ENCODE data around the gene APBB1IP.
"Not testable (repeated sequence)": the region's sequence is repeated elsewhere in the genome, so short reads cannot be mapped to it uniquely, and the experiment has no call there.

The APBB1IP gene

GRCh38 chr10:26566525-26567350, 128.6 kb downstream of the APBB1IP start:
- no peak for DNase-seq

GRCh38 chr10:26567351-26567721, 129.2 kb downstream of the APBB1IP start:
- DNase-seq, result no peak

DNA sequence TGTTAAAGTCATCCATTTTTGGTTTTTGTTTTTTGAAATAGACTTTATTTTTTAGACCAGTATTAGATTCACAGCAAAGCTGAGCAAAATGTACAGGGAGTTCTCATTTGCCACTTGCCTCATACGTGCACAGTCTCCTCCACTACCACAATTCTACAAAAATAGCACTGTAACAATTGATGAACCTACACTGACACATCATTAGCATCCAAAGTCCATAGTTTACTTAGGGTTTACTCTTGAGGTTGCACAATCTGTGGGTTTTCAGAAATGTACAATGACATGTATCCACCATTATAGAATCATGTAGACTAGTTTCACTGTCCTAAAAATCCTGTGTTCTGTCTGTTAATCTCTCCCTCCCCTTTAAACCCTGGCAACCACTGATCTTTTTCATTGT, 133.5 kb downstream of the APBB1IP start:
- no peak for DNase-seq

DNA sequence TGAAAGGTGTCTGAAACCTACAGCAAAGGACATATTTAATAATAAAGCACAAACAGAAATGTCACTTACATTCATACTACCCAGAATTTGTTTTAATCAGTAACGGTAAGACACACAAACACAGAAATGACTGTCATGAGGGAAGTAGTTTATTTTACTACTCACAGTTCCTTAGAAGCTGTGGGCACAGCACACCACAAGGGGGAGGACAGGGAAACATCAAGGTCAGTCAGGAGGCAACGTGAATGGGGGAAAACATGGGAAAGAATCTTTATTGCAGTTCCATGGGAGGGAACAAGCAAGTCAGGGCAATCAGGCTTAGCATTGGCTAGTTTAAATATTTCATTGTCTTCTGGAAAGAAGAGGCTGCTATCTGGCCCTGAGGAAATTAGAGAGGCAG, 135.5 kb downstream of the APBB1IP start:
- no peak for DNase-seq

DNA sequence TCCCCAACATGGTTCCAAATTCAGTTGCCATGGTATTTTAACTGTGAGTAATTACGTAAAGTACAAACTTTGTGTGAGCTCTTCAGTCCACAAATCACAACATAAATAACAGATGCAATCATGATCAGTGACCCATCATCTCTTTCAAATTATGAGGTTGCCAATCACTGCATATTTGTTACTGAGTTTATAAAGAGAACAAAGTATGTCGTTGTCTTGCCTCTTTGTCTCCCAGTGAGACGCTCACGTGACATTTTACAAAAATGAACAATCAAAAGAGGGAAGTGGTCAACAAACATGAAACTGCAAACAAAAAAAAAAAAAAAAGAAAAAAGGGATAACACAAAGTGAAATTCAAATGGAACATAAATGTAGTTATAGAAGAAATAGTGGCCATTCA, 136.6 kb downstream of the APBB1IP start:
- no peak for DNase-seq

GRCh38 chr10:26578371-26578770, 140.2 kb downstream of the APBB1IP start:
- not testable (repeated sequence) for DNase-seq

DNA sequence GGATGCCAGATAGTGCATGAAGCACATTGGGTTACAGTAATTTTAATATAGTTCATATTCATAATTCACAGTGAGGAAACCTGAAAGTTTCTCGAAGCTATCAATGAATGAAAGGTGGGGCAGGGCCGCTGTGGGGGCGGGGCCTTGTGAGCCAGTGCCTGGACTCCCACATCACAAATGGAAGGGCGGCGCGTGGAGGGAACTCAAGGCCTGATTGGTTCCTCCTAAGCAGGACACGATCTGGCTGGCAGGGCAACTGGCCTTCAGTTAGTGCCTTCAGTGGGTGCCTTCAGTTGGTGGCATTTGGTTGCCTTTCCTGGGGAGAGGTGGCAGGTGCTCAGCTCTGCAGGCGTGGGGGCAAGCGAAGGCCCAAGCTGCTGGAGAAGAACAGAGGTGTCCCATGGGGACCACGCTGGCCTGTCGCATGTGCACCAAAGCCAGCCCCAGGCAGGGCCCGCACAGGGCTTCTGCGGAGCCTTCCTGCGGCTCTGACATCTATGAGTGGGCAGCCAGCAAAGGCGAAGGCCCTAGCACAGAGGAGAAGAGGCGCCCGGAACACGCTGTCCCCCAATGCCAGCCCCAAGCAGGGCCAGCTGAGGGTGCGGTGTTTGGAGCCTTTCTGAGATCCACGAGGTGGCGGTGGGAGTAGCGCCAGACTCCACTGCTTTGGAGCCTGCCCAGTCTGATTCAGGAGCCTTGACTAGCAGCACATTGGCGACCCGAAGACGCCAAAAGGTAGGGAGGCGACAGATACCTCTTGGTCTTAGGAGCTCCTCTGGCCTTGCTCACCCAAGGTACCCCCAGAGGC, 141.3 kb downstream of the APBB1IP start:
- no peak for DNase-seq

GRCh38 chr10:26586211-26586610, 148.1 kb downstream of the APBB1IP start:
- no peak for DNase-seq

DNA sequence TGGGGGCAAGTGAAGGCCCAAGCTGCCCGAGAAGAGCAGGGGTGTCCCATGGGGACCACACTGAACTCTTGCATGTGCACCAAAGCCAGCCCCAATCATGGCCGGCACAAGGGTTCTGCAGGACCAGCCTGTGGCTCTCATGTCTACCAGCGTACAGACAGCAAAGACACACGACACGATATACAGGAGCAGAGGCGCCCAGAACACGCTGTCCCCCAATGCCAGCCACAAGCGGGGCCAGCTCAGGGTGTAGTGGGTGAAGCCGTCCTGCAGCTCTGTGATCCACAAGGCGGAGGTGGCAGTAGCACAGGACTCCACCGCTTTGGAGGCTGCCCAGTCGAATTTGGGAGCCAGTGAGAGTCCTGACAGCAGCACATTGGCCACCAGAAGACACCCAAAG, 150.5 kb downstream of the APBB1IP start:
- no peak for DNase-seq

GRCh38 chr10:26589813-26590212, 151.7 kb downstream of the APBB1IP start:
- not testable (repeated sequence) for DNase-seq

DNA sequence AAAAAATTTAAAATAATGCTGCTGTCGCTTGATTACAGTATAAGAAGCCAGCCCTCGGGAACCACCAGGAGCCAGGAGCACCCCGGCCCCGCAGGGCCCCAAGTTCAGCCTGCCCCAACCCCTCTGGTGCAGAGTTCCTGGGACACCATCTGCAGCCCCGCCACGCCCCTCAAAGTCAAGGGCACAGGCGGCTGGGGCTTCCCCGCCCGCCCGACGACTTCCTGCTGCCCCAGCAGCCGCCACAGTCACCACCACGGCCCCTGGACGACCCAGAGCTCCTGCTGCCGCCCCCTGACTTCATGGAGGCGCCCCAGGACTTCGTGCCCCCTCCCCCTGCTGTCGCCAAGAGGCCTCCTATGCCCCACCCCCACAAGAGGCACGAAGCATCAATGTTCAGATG, 155.8 kb downstream of the APBB1IP start:
- DNase-seq, result no peak

GRCh38 chr10:26603283-26603682, 165.1 kb downstream of the APBB1IP start:
- DNase-seq, result not testable (repeated sequence)

- not testable (repeated sequence) for DNase-seq
These were observed 166.4 kb downstream of the APBB1IP start for GRCh38 chr10:26604320-26605093.

DNA sequence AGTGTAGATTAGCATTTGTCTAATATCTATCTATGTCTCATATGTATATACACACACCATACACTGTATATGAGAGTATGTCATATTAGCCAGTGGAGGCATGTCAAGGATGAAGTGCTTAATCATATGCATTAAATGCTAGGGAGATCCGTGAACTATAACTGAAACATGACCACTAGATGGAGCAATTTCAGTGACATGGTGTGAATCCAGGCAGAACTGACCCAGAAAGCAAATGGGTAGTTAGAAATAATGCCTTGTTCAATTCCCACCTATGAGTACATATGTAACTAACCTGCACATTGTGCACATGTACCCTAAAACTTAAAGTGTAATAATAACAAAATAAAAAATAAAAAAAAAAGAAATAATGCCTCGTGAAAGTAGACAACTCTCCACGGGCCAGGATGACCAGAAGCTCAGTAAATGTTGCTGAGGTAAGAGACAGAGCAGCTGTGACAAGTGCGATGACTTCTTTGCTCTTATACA, 168.3 kb downstream of the APBB1IP start:
- DNase-seq, result not testable (repeated sequence)

- DNase-seq, result no peak
These were observed 174.2 kb downstream of the APBB1IP start for GRCh38 chr10:26612151-26612915.

Data from fibroblast of skin of right quadriceps (primary cell).